Esophagus muscularis mucosa (tissue), 2 donors: Measurements from ENCODE around the gene DPP4.

ENCODE experiments used
- EP300 ChIP-seq: sonication (generic); formaldehyde crosslinking; IDR thresholded peaks from one replicate; pipeline ENCODE4 v1.6.1; 2017; ENCODE audit warnings: antibody characterized with exemption
- POLR2A ChIP-seq: fragments of 450-650 bp; IDR thresholded peaks from one replicate; pipeline ENCODE4 v1.6.1; 2017; ENCODE audit warnings: antibody characterized with exemption, moderate library complexity, mild to moderate bottlenecking, low read depth

- TF ChIP-seq EP300 (no peak), POLR2A (no peak)
Measured at GRCh38 chr2:162073888-162074631, at the start of gene DPP4.
